Endothelial cell of umbilical vein (primary cell): Measurements from ENCODE around the gene FBLN7. TPM values are rescaled to one million over a fixed set of nuclear protein-coding genes. Genes with fewer than 3 reads are reported as not detected.

Source experiments
- BruUV-seq: library from RNA; stranded (reverse); fragments of 400-500 nt; replicated peaks from 2 replicates; lab custom pipeline; 2021; lab: Mats Ljungman, UMichigan
- CTCF ChIA-PET: fragments of 300-600, 350-600 bp; sonication (Branson Sonifier 250); formaldehyde crosslinking; loops from one replicate; lab custom pipeline; 2021; ENCODE audit warnings: antibody characterized with exemption, inconsistent platforms; lab: Charles Lee
- POLR2A ChIA-PET: fragments of 300-600, 350-600 bp; sonication (Branson Sonifier 250); formaldehyde crosslinking; loops from one replicate; lab custom pipeline; 2021; ENCODE audit warnings: antibody characterized with exemption, inconsistent platforms; lab: Charles Lee
- DNase-seq: peaks from one replicate; pipeline ENCODE4 v3.0.0-alpha.2; 2011; ENCODE audit warnings: low read depth, low spot score
- FAIRE-seq: peaks from 2 replicates; lab custom pipeline; 2011; peaks lifted over from hg19 to GRCh38; lab: Jason Lieb, UNC
- H2AFZ ChIP-seq: 2 replicates; pipeline ENCODE4 v1.6.0; 2012; ENCODE audit warnings: low read depth, low read length, control low read depth, inconsistent platforms
- H3K27ac ChIP-seq: 2 replicates; pipeline ENCODE4 v1.5.1; 2011; ENCODE audit warnings: low read depth, mild to moderate bottlenecking, control low read depth, low read length, moderate library complexity; ENCODE audit not compliant: insufficient read depth
- H3K27me3 ChIP-seq, 2 experiments: 2 replicates each; pipeline versions ENCODE4 v1.6.0 to v1.6.1; 2011; ENCODE audit warnings: low read length in 2 of 2, mixed read lengths in 1 of 2; ENCODE audit not compliant: control insufficient read depth in 2 of 2, insufficient read depth in 2 of 2
- H3K36me3 ChIP-seq, 2 experiments: 2 replicates in 1 of 2; 3 replicates in 1 of 2; pipeline ENCODE4 v1.5.1; 2011; ENCODE audit warnings: low read length in 2 of 2, mild to moderate bottlenecking in 1 of 2, moderate library complexity in 1 of 2; ENCODE audit not compliant: control insufficient read depth in 2 of 2, insufficient read depth in 2 of 2; ENCODE audit errors: extremely low read depth in 1 of 2
- H3K4me1 ChIP-seq: 3 replicates; pipeline ENCODE4 v1.5.1; 2011; ENCODE audit warnings: mild to moderate bottlenecking, low read length; ENCODE audit not compliant: control insufficient read depth, insufficient read depth; ENCODE audit errors: extremely low read depth
- H3K4me2 ChIP-seq: 2 replicates; pipeline ENCODE4 v1.6.1; 2011; ENCODE audit warnings: low read length, control low read depth, mixed read lengths; ENCODE audit not compliant: insufficient read depth
- H3K4me3 ChIP-seq, 3 experiments: fragments of 200-600 bp in 1 of 3; sonication (generic), shearing (Covaris generic) in 1 of 3; replicated peaks in 1 of 3; 2 replicates each; pipeline ENCODE4 v1.5.1; 2011 to 2016; ENCODE audit warnings: control low read depth in 3 of 3, low read length in 3 of 3, mild to moderate bottlenecking in 2 of 3, inconsistent platforms in 1 of 3, low read depth in 1 of 3, moderate library complexity in 1 of 3; ENCODE audit not compliant: insufficient read depth in 1 of 3
- H3K79me2 ChIP-seq: 2 replicates; pipeline ENCODE4 v1.6.0; 2012; ENCODE audit warnings: low read length, inconsistent platforms; ENCODE audit not compliant: control insufficient read depth, insufficient read depth
- H3K9ac ChIP-seq: replicated peaks from 2 replicates; pipeline ENCODE3; 2011; ENCODE audit warnings: low read length, control low read depth; ENCODE audit not compliant: insufficient read depth; ENCODE audit errors: extremely low read depth
- H3K9me1 ChIP-seq: replicated peaks from 3 replicates; pipeline ENCODE4 v1.6.0; 2011; ENCODE audit warnings: mild to moderate bottlenecking, low read length; ENCODE audit not compliant: control insufficient read depth, insufficient read depth; ENCODE audit errors: extremely low read depth
- H3K9me3 ChIP-seq: replicated peaks from 2 replicates; pipeline ENCODE4 v1.5.1; 2012; ENCODE audit warnings: low read length, inconsistent platforms; ENCODE audit not compliant: control insufficient read depth, insufficient read depth
- H4K20me1 ChIP-seq: replicated peaks from 2 replicates; pipeline ENCODE3; 2011; ENCODE audit warnings: mild to moderate bottlenecking, low read length; ENCODE audit not compliant: control insufficient read depth, insufficient read depth; ENCODE audit errors: extremely low read depth
- CTCF ChIP-seq, 2 donors: IDR thresholded peaks; 1 replicate in 1 of 2; 2 replicates in 1 of 2; pipeline ENCODE4 v1.5.1; 2011; ENCODE audit warnings: low read length in 2 of 2, mild to moderate bottlenecking in 2 of 2, moderate library complexity in 2 of 2, control low read depth in 1 of 2, inconsistent platforms in 1 of 2, low read depth in 1 of 2; ENCODE audit not compliant: insufficient read depth in 1 of 2; ENCODE audit errors: extremely low read depth in 1 of 2
- EZH2 ChIP-seq: IDR thresholded peaks from 2 replicates; pipeline ENCODE4 v1.6.1; 2012; ENCODE audit warnings: borderline replicate concordance, low read depth, mild to moderate bottlenecking, moderate library complexity, low read length, inconsistent platforms; ENCODE audit not compliant: severe bottlenecking
- FOS ChIP-seq: IDR thresholded peaks from 2 replicates; pipeline ENCODE4 v1.6.1; 2011; ENCODE audit warnings: mild to moderate bottlenecking, low read length, moderate library complexity, borderline replicate concordance; ENCODE audit not compliant: insufficient read depth
- GATA2 ChIP-seq: IDR thresholded peaks from 2 replicates; pipeline ENCODE4 v1.7.0; 2011; ENCODE audit warnings: low read depth, mild to moderate bottlenecking, moderate library complexity, mixed read lengths, low read length; ENCODE audit not compliant: insufficient read length, insufficient read depth
- JUN ChIP-seq: IDR thresholded peaks from 2 replicates; pipeline ENCODE4 v1.6.1; 2011; ENCODE audit warnings: borderline replicate concordance, low read depth; ENCODE audit not compliant: insufficient read length, insufficient read depth
- MAX ChIP-seq: IDR thresholded peaks from 2 replicates; pipeline ENCODE4 v1.6.1; 2011; ENCODE audit not compliant: insufficient read depth, insufficient read length
- MYC ChIP-seq: IDR thresholded peaks from one replicate; pipeline ENCODE4 v1.6.1; 2011; ENCODE audit warnings: mild to moderate bottlenecking, low read depth, low read length
- POLR2A ChIP-seq: IDR thresholded peaks from 2 replicates; pipeline ENCODE4 v1.6.1; 2012; ENCODE audit warnings: low read depth, mild to moderate bottlenecking, control low read depth, low read length
- POLR2AphosphoS5 ChIP-seq: IDR thresholded peaks from 2 replicates; pipeline ENCODE4 v1.6.1; 2012; ENCODE audit warnings: low read depth, mild to moderate bottlenecking, control low read depth, low read length, moderate library complexity; ENCODE audit not compliant: insufficient read depth
- dilution Hi-C: fragments of 300-500 bp; cut with MboI; formaldehyde crosslinking; loops from one replicate; pipeline ENCODE4 v1.15.0; 2019; ENCODE audit warnings: low sequenced_read_pairs; ENCODE audit not compliant: extremely low pct_ligation_motif_present
- intact Hi-C: fragments of 100-400 bp; cut with micrococcal nuclease; formaldehyde crosslinking; loops from one replicate; pipeline ENCODE4 v1.10.0; 2022
- polyA plus RNA-seq, 4 experiments: library from polyadenylated mRNA; depleted of rRNA in 3 of 4; stranded (reverse) in 3 of 4; unstranded in 1 of 4; fragments of >200 nt; gene quantifications; 2 replicates each; pipeline versions ENCODE4 v1.2.1 to v1.2.3, GENCODE V29; 2011 to 2012; ENCODE audit warnings: missing spikeins in 1 of 4
- total RNA-seq: library from RNA; stranded (reverse); gene quantifications from 2 replicates; pipeline ENCODE4 v1.2.3, GENCODE V29; 2021

The FBLN7 gene
- total and polyA plus RNA-seq, 2 donors (not counting 3 experiments of a cell fraction or from before 2014, with no cell fraction given), result 3.1 to 3.3 TPM

GRCh38 chr2:112153501-112153900, 15.3 kb downstream of the FBLN7 start:
- H3K36me3 ChIP-seq, result no peaks in the 10 kb centered on the region
- H3K79me2 ChIP-seq, result no peaks in the 10 kb centered on the region
- dilution Hi-C loops, result no loop called here
- H3K27ac ChIP-seq, result no peak overlapping the region
- H4K20me1 ChIP-seq, result no peaks in the 10 kb centered on the region
- no peak overlapping the region for H3K4me3 ChIP-seq
- H3K9me3 ChIP-seq, result no peaks in the 10 kb centered on the region
- TF ChIP-seq EZH2 (no peak), CTCF (IDR thresholded peaks at IDR 0.05; ENCODE audit: extremely low read depth in 1 of 2, insufficient read depth in 1 of 2, low read depth in 1 of 2, low read length in 2 of 2) (no peak), JUN (no peak), MAX (no peak), GATA2 (no peak), POLR2AphosphoS5 (no peak), POLR2A (no peak), MYC (no peak), FOS (no peak)
- no peak for FAIRE-seq
- H3K4me2 ChIP-seq, result no peak overlapping the region
- H3K9ac ChIP-seq, result no peak overlapping the region
- no peaks in the 10 kb centered on the region for H3K9me1 ChIP-seq
- no peaks in the 10 kb centered on the region for H3K27me3 ChIP-seq
- intact Hi-C loops, result no loop called here
- no TSS peak for BruUV-seq
- H3K4me1 ChIP-seq, result peaks cover 19% of the 10 kb centered on the region
- POLR2A ChIA-PET, result no interaction called here
- no peak for DNase-seq
- H2AFZ ChIP-seq, result no peak overlapping the region
- CTCF ChIA-PET, result interaction anchor here (0.8 kb wide), 1 partner anchor 10 kb away, joined by 3 read pairs; no protein-coding TSS in a partner anchor
